Measurements from ENCODE around the gene UNC13A. TPM values are rescaled to one million over a fixed set of nuclear protein-coding genes. Genes with fewer than 3 reads are reported as not detected.

The UNC13A gene
- total RNA-seq, 2 experiments from 2014 or later, result 0.02 to 0.04 TPM

GRCh38 chr19:17652627-17653026 lies 35.5 kb downstream of the UNC13A start:
- ChIA-PET CTCF (interaction anchor here (0.6 kb wide), 1 partner anchor 402 kb away, joined by 4 read pairs; no protein-coding TSS in a partner anchor), POLR2A (no interaction called here)
- Mint-ChIP-seq H3K27ac (no peak overlapping the region), H3K36me3 (ENCODE audit: low read depth) (no peaks in the 10 kb centered on the region), H3K4me3 (no peak overlapping the region), H3K4me1 (no peaks in the 10 kb centered on the region), H3K27me3 (no peaks in the 10 kb centered on the region), H3K9me3 (no peaks in the 10 kb centered on the region)
- DNase-seq, result no peak

GRCh38 chr19:17648786-17649185 lies 39.4 kb downstream of the UNC13A start:
- CTCF ChIA-PET, result no interaction called here
- Mint-ChIP-seq H3K4me3 (no peak overlapping the region), H3K4me1 (no peaks in the 10 kb centered on the region), H3K9me3 (no peaks in the 10 kb centered on the region), H3K36me3 (ENCODE audit: low read depth) (no peaks in the 10 kb centered on the region), H3K27me3 (no peaks in the 10 kb centered on the region), H3K27ac (no peak overlapping the region)
- POLR2A ChIA-PET, result no interaction called here
- no peak for DNase-seq

GRCh38 chr19:17648097-17648660 lies 40.0 kb downstream of the UNC13A start:
- H3K4me1 Mint-ChIP-seq, result no peaks in the 10 kb centered on the region
- H3K27ac Mint-ChIP-seq, result no peak overlapping the region
- no peak overlapping the region for H3K4me3 Mint-ChIP-seq
- H3K36me3 Mint-ChIP-seq (ENCODE audit: low read depth), result no peaks in the 10 kb centered on the region
- ChIA-PET CTCF (no interaction called here), POLR2A (no interaction called here)
- no peaks in the 10 kb centered on the region for H3K9me3 Mint-ChIP-seq
- no peak for DNase-seq
- no peaks in the 10 kb centered on the region for H3K27me3 Mint-ChIP-seq

GRCh38 chr19:17647071-17648020 lies 40.8 kb downstream of the UNC13A start:
- POLR2A ChIA-PET, result no interaction called here
- no peak overlapping the region for H3K27ac Mint-ChIP-seq

GRCh38 chr19:17646441-17646840 lies 41.7 kb downstream of the UNC13A start:
- Mint-ChIP-seq H3K9me3 (no peaks in the 10 kb centered on the region), H3K4me3 (no peak overlapping the region), H3K27ac (no peak overlapping the region), H3K36me3 (ENCODE audit: low read depth) (no peaks in the 10 kb centered on the region), H3K4me1 (no peaks in the 10 kb centered on the region), H3K27me3 (no peaks in the 10 kb centered on the region)
- POLR2A ChIA-PET, result no interaction called here
- CTCF ChIA-PET, result no interaction called here
- DNase-seq, result no peak

More at GRCh38 chr19:17647071-17648020, 40.8 kb downstream of the UNC13A start:
- H3K4me3 Mint-ChIP-seq, result no peak overlapping the region
- no peaks in the 10 kb centered on the region for H3K4me1 Mint-ChIP-seq
- H3K27me3 Mint-ChIP-seq, result no peaks in the 10 kb centered on the region
- no peaks in the 10 kb centered on the region for H3K9me3 Mint-ChIP-seq
- CTCF ChIA-PET, result no interaction called here
- H3K36me3 Mint-ChIP-seq (ENCODE audit: low read depth), result no peaks in the 10 kb centered on the region
- DNase-seq, result no peak

GRCh38 chr19:17645339-17645963 lies 42.7 kb downstream of the UNC13A start:
- no peaks in the 10 kb centered on the region for H3K27me3 Mint-ChIP-seq
- no peak overlapping the region for H3K27ac Mint-ChIP-seq
- H3K36me3 Mint-ChIP-seq (ENCODE audit: low read depth), result no peaks in the 10 kb centered on the region
- no peaks in the 10 kb centered on the region for H3K9me3 Mint-ChIP-seq
- H3K4me3 Mint-ChIP-seq, result no peak overlapping the region
- ChIA-PET CTCF (interaction anchor here (1.0 to 1.4 kb wide), 2 partner anchors 9 to 23 kb away, joined by 3 read pairs; no protein-coding TSS in a partner anchor), POLR2A (interaction anchor here (0.7 kb wide), 1 partner anchor 72 kb away, joined by 3 read pairs; no protein-coding TSS in a partner anchor)
- H3K4me1 Mint-ChIP-seq, result no peaks in the 10 kb centered on the region
- no peak for DNase-seq

GRCh38 chr19:17642656-17643055 lies 45.5 kb downstream of the UNC13A start:
- no peak for DNase-seq
- POLR2A ChIA-PET, result interaction anchor here (0.6 kb wide), 1 partner anchor 55 kb away, joined by 4 read pairs; no protein-coding TSS in a partner anchor
- Mint-ChIP-seq H3K4me1 (no peaks in the 10 kb centered on the region), H3K9me3 (no peaks in the 10 kb centered on the region), H3K27ac (no peak overlapping the region), H3K27me3 (no peaks in the 10 kb centered on the region), H3K4me3 (no peak overlapping the region), H3K36me3 (ENCODE audit: low read depth) (no peaks in the 10 kb centered on the region)
- CTCF ChIA-PET, result no interaction called here

- H3K9me3 Mint-ChIP-seq, result no peaks in the 10 kb centered on the region
Observed at GRCh38 chr19:17641846-17642245, 46.3 kb downstream of the UNC13A start.

GRCh38 chr19:17641181-17641580 lies 47.0 kb downstream of the UNC13A start:
- H3K4me1 Mint-ChIP-seq, result no peaks in the 10 kb centered on the region
- POLR2A ChIA-PET, result no interaction called here
- no peak overlapping the region for H3K27ac Mint-ChIP-seq
- no peaks in the 10 kb centered on the region for H3K9me3 Mint-ChIP-seq
- no peak for DNase-seq
- H3K27me3 Mint-ChIP-seq, result peaks cover 3% of the 10 kb centered on the region
- H3K36me3 Mint-ChIP-seq (ENCODE audit: low read depth), result no peaks in the 10 kb centered on the region
- no peak overlapping the region for H3K4me3 Mint-ChIP-seq
- CTCF ChIA-PET, result no interaction called here

More at GRCh38 chr19:17641846-17642245, 46.3 kb downstream of the UNC13A start:
- DNase-seq, result no peak
- Mint-ChIP-seq H3K27me3 (no peaks in the 10 kb centered on the region), H3K4me1 (no peaks in the 10 kb centered on the region), H3K27ac (no peak overlapping the region), H3K4me3 (no peak overlapping the region), H3K36me3 (ENCODE audit: low read depth) (no peaks in the 10 kb centered on the region)
- ChIA-PET CTCF (no interaction called here), POLR2A (no interaction called here)

- H3K4me3 Mint-ChIP-seq, result no peak overlapping the region
- CTCF ChIA-PET, result no interaction called here
- no peaks in the 10 kb centered on the region for H3K9me3 Mint-ChIP-seq
- H3K27me3 Mint-ChIP-seq, result peaks cover 3% of the 10 kb centered on the region
- no peak overlapping the region for H3K27ac Mint-ChIP-seq
- no peaks in the 10 kb centered on the region for H3K4me1 Mint-ChIP-seq
- POLR2A ChIA-PET, result no interaction called here
- no peak for DNase-seq
- H3K36me3 Mint-ChIP-seq (ENCODE audit: low read depth), result no peaks in the 10 kb centered on the region
Observed at GRCh38 chr19:17633700-17634099, 54.5 kb downstream of the UNC13A start.

- CTCF ChIA-PET, result no interaction called here
- Mint-ChIP-seq H3K4me3 (no peak overlapping the region), H3K36me3 (ENCODE audit: low read depth) (no peaks in the 10 kb centered on the region), H3K27me3 (peaks cover 3% of the 10 kb centered on the region), H3K4me1 (no peaks in the 10 kb centered on the region), H3K27ac (no peak overlapping the region), H3K9me3 (no peaks in the 10 kb centered on the region)
- POLR2A ChIA-PET, result no interaction called here
- no peak for DNase-seq
Observed at GRCh38 chr19:17632577-17632976, 55.6 kb downstream of the UNC13A start.

GRCh38 chr19:17629760-17630159 lies 58.4 kb downstream of the UNC13A start:
- Mint-ChIP-seq H3K9me3 (no peaks in the 10 kb centered on the region), H3K36me3 (ENCODE audit: low read depth) (no peaks in the 10 kb centered on the region), H3K4me3 (no peak overlapping the region), H3K27me3 (no peaks in the 10 kb centered on the region), H3K27ac (no peak overlapping the region), H3K4me1 (no peaks in the 10 kb centered on the region)
- CTCF ChIA-PET, result no interaction called here
- POLR2A ChIA-PET, result no interaction called here
- DNase-seq, result no peak

GRCh38 chr19:17627921-17628320 lies 60.2 kb downstream of the UNC13A start:
- Mint-ChIP-seq H3K9me3 (no peaks in the 10 kb centered on the region), H3K4me3 (no peak overlapping the region), H3K36me3 (ENCODE audit: low read depth) (no peaks in the 10 kb centered on the region), H3K27ac (no peak overlapping the region), H3K27me3 (no peaks in the 10 kb centered on the region), H3K4me1 (no peaks in the 10 kb centered on the region)
- ChIA-PET CTCF (no interaction called here), POLR2A (no interaction called here)
- no peak for DNase-seq

Measured in activated CD4-positive, alpha-beta T cell treated with anti-CD3 and anti-CD28 coated beads, Interleukin-2, amount 10 ng/mL, durations not matched to agents 7 days and 5 days (primary cell).